ENCODE measurements around the gene TERT.

The TERT gene

GRCh38 chr5:1311439-1312055, 16.7 kb upstream of the TERT start:
- no peak overlapping the region for H3K9ac ChIP-seq (ENCODE audit: low read length)
- no peak overlapping the region for H3K4me2 ChIP-seq (ENCODE audit: low read length)
- no peak overlapping the region for H3K4me3 ChIP-seq (ENCODE audit: low read length)
- H4K20me1 ChIP-seq (ENCODE audit: insufficient read depth, low read length), result no peaks in the 10 kb centered on the region
- H3K9me3 ChIP-seq (ENCODE audit: insufficient read depth, low read length), result peaks cover 7% of the 10 kb centered on the region; the same call in 1 of the 2 replicates
- H3K79me2 ChIP-seq (ENCODE audit: low read length), result no peaks in the 10 kb centered on the region
- peaks cover 42% of the 10 kb centered on the region for H3K4me1 ChIP-seq (ENCODE audit: low read length)
- H3K27ac ChIP-seq (ENCODE audit: low read length), result no peak overlapping the region
- no peaks in the 10 kb centered on the region for H3K36me3 ChIP-seq (replicated peaks; ENCODE audit: low read depth, low read length)
- no peak overlapping the region for H2AFZ ChIP-seq (ENCODE audit: low read depth, low read length)
- no peaks in the 10 kb centered on the region for H3K27me3 ChIP-seq (ENCODE audit: low read depth, low read length)
- TF ChIP-seq CTCF (IDR thresholded peaks at IDR 0.05; ENCODE audit: low read depth, low read length), result no peak
- TF ChIP-seq EZH2phosphoT487 (IDR thresholded peaks at IDR 0.05; ENCODE audit: low read depth), result no peak

DNA sequence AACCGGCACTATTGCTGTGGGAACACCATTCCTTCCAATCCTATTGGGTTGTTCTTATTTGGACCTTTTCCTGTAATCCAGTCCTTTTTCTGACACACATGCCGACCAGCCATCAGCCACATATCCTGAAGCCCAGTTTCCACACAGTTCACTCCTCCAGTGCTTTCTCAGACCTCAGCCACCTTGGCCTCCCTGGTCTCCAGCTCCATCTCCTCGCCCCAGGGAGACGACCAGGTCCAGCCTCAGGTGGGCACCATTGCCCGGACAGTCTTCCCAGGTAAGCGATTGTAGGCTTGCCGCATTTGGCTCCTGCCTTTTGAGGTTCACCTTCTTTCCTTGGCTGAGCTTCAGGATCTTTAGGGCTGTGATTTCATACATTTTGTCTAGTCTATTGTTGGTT, 15.2 kb upstream of the TERT start:
- no peaks in the 10 kb centered on the region for H3K79me2 ChIP-seq (ENCODE audit: low read length)
- no peak overlapping the region for H3K4me2 ChIP-seq (ENCODE audit: low read length)
- H3K27me3 ChIP-seq (ENCODE audit: low read depth, low read length), result no peaks in the 10 kb centered on the region
- H2AFZ ChIP-seq (ENCODE audit: low read depth, low read length), result no peak overlapping the region
- H3K4me1 ChIP-seq (ENCODE audit: low read length), result peaks cover 28% of the 10 kb centered on the region
- no peak overlapping the region for H3K9ac ChIP-seq (ENCODE audit: low read length)
- H3K9me3 ChIP-seq (ENCODE audit: insufficient read depth, low read length), result peaks cover 5% of the 10 kb centered on the region; the same call in 1 of the 2 replicates
- H3K27ac ChIP-seq (ENCODE audit: low read length), result no peak overlapping the region
- no peak overlapping the region for H3K4me3 ChIP-seq (ENCODE audit: low read length)
- no peaks in the 10 kb centered on the region for H3K36me3 ChIP-seq (replicated peaks; ENCODE audit: low read depth, low read length)
- H4K20me1 ChIP-seq (ENCODE audit: insufficient read depth, low read length), result no peaks in the 10 kb centered on the region
- no peak for TF ChIP-seq EZH2phosphoT487 (IDR thresholded peaks at IDR 0.05; ENCODE audit: low read depth)
- TF ChIP-seq CTCF (IDR thresholded peaks at IDR 0.05; ENCODE audit: low read depth, low read length), result no peak

- no peak overlapping the region for H3K4me2 ChIP-seq (ENCODE audit: low read length)
- H3K79me2 ChIP-seq (ENCODE audit: low read length), result no peaks in the 10 kb centered on the region
These were observed 9.2 kb upstream of the TERT start for GRCh38 chr5:1304033-1304432.

GRCh38 chr5:1302258-1302657, 7.4 kb upstream of the TERT start:
- no peak overlapping the region for H3K9ac ChIP-seq (ENCODE audit: low read length)

More at GRCh38 chr5:1304033-1304432, 9.2 kb upstream of the TERT start:
- H3K9ac ChIP-seq (ENCODE audit: low read length), result no peak overlapping the region
- H3K9me3 ChIP-seq (ENCODE audit: insufficient read depth, low read length), result no peaks in the 10 kb centered on the region
- no peaks in the 10 kb centered on the region for H4K20me1 ChIP-seq (ENCODE audit: insufficient read depth, low read length)
- no peak overlapping the region for H3K27ac ChIP-seq (ENCODE audit: low read length)
- peaks cover 3% of the 10 kb centered on the region; the same call in 1 of the 2 replicates for H3K4me1 ChIP-seq (ENCODE audit: low read length)
- no peak overlapping the region for H3K4me3 ChIP-seq (ENCODE audit: low read length)
- TF ChIP-seq EZH2phosphoT487 (IDR thresholded peaks at IDR 0.05; ENCODE audit: low read depth) (no peak), CTCF (IDR thresholded peaks at IDR 0.05; ENCODE audit: low read depth, low read length) (no peak)
- H2AFZ ChIP-seq (ENCODE audit: low read depth, low read length), result no peak overlapping the region
- H3K27me3 ChIP-seq (ENCODE audit: low read depth, low read length), result no peaks in the 10 kb centered on the region
- H3K36me3 ChIP-seq (replicated peaks; ENCODE audit: low read depth, low read length), result no peaks in the 10 kb centered on the region

More at GRCh38 chr5:1302258-1302657, 7.4 kb upstream of the TERT start:
- Histone ChIP-seq H2AFZ (ENCODE audit: low read depth, low read length) (no peak overlapping the region), H3K4me2 (ENCODE audit: low read length) (no peak overlapping the region), H3K4me3 (ENCODE audit: low read length) (no peak overlapping the region), H3K27ac (ENCODE audit: low read length) (no peak overlapping the region), H3K27me3 (ENCODE audit: low read depth, low read length) (no peaks in the 10 kb centered on the region), H4K20me1 (ENCODE audit: insufficient read depth, low read length) (no peaks in the 10 kb centered on the region), H3K36me3 (replicated peaks; ENCODE audit: low read depth, low read length) (no peaks in the 10 kb centered on the region), H3K79me2 (ENCODE audit: low read length) (no peaks in the 10 kb centered on the region), H3K4me1 (ENCODE audit: low read length) (peaks cover 4% of the 10 kb centered on the region; the same call in 1 of the 2 replicates), H3K9me3 (ENCODE audit: insufficient read depth, low read length) (no peaks in the 10 kb centered on the region)
- TF ChIP-seq CTCF (IDR thresholded peaks at IDR 0.05; ENCODE audit: low read depth, low read length) (no peak), EZH2phosphoT487 (IDR thresholded peaks at IDR 0.05; ENCODE audit: low read depth) (no peak)
